ENCODE measurements around the gene TMEM229A.
"Not testable (repeated sequence)": the region's sequence is repeated elsewhere in the genome, so short reads cannot be mapped to it uniquely, and the experiment has no call there.

TMEM229A gene

DNA sequence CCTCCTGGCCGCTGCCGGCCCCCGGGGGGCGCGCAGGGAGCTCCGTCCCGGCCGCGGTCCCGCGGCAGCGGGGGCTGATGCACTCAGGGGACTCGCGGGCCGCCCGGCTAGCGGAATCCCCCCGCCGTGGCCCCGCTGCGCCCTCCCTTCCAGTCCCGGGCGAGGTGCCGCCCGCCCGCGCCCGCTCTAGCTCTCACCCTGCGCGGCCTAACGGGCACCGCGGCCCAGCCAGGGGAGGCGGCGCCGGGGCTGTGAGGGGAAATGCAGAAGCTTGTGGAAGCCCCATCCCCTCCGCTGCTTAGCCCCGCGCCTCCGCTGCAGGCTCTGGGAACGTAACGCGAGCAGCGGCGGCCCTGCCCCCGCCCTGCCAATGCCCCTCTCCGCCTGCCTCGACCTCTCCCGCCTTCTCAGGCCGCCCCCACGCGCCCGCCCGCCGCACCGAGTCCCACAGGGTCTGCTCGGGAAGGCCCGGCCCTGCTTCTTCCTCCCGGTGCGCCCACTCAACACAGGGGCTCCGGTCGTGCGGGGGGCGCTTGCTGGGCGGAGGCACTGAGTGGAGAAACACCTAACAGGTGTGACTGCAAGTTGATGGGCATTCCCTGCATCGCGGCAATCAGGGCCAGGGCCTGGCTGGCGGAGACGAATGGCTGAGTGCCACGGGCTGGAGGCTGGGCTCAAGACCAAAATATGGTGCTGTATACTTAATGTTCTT, 384 bp upstream of the TMEM229A start:
- no peak for DNase-seq (ENCODE audit: low spot score)

DNA sequence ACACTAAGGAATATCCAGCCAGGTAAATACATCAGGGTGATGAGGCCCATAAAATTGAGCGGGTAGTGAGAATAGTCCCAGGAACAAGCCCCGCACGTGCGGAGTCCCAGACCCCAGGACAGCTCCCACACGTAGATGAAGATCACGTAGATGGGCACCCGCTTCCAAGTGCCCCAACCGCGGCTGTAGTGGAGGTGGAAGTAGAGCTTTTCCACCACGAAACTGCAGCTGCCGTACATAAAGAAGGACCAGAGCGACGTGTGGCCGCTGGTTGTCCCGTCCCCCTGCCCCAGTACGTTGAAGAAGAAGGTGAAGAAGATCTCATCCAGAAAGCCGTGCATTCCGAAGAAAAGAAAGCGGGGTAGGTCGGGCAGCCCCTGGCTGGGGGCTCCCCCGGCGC, 948 bp downstream of the TMEM229A start:
- DNase-seq (ENCODE audit: low spot score) = no peak

DNA sequence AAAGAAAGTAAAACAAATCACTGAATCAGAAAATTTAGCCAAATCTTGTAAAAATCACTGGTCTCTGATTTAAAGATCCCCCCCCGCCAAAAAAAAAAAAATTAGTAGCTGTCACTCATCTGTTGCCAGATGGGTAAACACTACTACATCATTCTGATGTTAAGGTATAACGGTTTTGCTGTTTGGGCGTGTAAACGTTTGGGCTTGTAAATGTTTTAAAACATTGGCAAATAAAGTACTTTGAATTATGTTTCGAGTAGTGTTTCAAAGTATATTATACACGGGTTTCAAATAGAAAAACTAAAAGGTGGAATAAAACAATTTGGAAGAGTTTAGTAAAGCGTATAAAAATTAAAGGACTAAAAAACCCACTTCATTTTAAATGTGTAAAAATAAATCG, 1.5 kb downstream of the TMEM229A start:
- no peak for DNase-seq (ENCODE audit: low spot score)

DNA sequence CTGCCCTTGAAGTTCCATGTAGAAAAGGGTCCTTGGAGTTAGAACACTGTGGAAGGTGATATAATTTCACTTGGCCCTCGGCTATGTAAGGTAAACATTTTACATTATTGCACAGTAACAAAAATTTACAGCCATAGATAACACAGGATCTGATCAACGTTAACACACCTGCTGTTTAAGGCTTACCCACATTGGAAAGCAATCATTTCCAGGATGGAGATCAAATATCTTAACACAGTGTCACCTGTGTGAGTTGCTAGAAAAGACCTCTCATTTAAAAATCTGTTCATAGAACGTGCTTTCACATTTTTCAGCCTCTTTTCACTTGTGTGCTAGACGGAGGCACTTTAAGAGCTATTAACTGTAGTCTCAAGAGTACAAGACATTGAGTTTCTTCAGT, 1.9 kb downstream of the TMEM229A start:
- DNase-seq (ENCODE audit: low spot score) = no peak

DNA sequence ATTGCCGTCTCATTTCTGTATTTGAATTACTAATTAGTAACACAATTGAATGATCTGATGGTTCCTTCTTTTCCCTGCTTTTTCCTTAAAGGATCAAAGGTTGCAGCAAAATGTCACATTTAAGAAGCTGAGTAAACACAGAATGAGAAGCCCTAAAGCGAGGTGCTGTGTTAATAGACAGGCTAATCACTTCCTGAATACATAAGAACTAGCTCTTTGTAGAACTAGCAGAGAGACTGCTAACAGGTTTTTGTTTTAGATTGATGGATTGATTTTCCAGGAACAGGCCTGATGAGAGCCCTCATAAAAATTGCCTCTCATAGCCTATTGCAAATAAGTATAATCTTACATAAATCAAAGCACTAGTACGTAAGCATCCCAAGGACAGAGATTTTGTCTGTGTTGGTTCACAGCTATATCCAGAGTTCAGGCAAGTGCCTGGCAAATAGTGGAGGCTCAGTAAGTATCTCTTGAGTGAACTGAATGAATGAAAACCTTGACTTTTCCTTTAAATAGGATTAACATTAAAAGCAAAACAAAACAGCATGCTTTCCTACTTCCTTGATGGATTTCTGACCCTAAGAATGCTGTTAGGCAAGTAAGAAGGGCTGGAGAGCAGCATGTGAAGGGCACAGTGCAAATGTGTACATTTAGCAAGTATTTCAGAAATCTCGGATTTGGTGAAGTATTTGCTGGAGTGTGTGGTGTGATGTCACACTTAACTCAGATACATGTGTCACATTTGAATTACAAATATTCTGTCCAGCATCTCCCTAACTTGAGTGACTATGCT, 3.3 kb downstream of the TMEM229A start:
- no peak for DNase-seq (ENCODE audit: low spot score)

DNA sequence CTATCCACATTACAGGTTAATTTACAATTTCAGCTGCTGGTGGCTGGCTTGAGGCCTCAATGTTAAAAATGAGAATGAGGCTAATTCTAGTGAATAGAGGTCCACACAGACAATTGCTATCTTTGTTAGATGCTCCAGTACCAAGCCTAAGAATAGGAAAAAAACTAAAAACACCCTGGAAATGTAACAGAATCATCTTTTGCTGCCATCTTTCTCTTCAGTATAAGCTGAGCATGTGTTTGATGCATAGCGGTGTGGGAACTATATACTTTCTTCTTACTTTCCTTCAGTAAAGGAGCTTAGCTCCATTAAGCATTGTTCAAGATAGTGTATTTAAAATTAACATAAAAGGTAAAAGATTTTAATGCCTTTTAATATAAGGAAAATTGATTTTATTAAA, 5.6 kb downstream of the TMEM229A start:
- DNase-seq (ENCODE audit: low spot score) = no peak

DNA sequence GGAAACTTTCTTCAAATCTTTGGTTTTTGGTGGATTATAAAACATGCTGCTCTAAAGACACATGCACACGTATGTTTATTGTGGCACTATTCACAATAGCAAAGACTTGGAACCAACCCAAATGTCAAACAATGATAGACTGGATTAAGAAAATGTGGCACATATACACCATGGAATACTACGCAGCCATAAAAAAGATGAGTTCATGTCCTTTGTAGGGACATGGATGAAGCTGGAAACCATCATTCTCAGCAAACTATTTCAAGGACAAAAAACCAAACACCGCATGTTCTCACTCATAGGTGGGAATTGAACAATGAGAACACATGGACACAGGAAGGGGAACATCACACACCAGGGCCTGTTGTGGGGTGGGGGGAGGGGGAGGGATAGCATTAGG, 8.5 kb downstream of the TMEM229A start:
- not testable (repeated sequence) for DNase-seq (ENCODE audit: low spot score)

DNA sequence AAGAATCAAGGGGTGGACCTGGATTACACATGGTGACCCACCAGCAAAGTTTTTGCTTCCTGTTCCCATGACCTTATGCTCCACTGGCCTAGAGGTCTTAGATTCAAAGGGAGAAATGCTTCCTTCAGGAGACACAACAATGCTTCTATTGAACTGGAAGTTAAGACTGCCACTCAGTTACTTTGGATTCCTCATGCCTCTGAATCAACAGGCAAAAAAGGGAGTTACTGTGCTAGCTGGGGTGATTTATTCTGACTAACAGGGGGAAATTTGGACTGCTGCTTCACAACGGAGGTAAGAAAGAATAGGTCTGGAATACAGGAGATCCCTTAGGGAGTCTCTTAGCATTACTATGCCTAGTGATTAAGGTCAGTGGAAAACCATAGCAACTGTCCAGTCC, 10.3 kb downstream of the TMEM229A start:
- no peak for DNase-seq (ENCODE audit: low spot score)

DNA sequence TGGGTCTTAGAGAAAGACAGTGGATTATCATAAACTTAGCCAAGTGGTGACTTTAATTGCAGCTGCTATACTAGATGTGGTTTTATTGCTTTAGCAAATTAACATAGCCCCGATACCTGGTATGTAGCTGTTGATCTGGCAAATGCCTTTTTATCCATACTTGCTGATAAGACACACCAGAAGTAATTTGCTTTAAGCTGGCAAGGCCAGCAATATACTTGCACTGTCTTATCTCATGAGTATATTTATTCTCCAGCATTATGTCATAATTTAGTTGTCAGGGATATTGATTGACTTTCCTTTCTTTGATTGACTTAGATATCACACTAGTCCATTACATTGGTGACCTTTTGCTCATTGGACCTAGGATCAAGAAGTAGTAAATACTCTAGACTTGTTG, 12.8 kb downstream of the TMEM229A start:
- DNase-seq (ENCODE audit: low spot score) = no peak

DNA sequence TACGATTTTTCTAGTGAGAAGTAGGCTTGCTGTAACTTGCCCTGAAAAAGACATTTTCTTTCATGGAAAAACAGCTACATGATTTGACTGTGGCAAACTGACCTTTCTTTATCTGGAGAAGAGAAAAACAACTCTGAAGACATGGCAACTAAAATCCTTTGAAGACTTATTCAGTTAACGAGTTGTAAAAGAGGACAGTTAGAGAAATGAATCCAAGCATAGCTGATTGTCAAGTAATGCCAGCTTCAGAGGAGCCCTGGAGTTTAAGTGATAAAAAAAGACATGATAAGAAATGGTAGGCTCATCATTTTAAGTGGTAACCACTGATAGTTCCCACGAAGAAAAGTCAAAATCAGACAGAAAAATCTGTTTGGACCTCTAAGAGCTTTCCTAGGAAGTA, 19.6 kb downstream of the TMEM229A start:
- no peak for DNase-seq (ENCODE audit: low spot score)

DNA sequence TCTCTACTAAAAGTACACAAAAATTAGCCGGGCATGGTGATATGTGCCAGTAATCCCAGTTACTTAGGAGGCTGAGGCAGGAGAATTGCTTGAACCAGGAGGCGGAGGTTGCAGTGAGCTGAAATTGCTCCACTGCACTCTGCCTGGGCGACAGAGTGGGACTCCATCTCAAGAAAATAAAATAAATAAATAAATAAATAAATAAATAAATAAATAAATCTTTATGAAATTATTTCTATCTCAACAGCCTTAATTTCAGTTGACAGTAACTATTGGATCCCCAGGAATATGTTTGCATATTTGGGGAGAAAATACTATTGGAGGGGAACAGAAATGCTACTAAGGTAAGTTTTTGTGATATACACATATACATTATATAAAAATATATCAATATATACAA, 20.0 kb downstream of the TMEM229A start:
- no peak for DNase-seq (ENCODE audit: low spot score)

DNA sequence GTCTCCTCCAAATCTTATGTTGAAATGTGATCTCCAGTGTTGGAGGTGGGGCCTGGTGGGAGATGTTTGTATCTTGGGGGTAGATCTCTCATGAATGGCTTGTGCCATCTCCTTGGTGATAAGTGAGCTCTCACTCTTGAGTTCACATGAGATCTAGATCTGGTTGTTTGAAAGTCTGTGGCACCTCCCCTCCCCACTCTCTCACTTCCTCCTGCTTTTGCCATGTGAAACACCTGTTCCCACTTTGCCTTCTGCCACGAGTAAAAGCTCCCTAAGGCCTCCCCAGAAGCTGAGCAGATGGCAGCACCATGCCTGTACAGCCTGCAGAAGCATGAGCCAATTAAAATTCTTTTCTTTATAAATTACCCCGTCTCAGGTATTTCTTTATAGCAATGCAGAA, 23.5 kb downstream of the TMEM229A start:
- DNase-seq (ENCODE audit: low spot score) = no peak

DNA sequence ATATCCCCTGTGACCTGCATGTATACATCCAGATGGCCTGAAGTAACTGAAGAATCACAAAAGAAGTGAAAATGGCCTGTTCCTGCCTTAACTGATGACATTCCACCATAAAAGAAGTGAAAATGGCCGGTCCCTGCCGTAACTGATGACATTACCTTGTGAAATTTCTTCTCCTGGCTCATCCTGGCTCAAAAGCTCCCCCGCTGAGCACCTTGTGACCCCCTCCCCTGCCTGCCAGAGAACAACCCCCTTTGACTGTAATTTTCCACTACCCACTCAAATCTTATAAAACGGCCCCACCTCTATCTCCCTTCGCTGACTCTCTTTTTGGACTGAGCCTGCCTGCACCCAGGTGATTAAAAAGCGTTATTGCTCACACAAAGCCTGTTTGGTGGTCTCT, 24.6 kb downstream of the TMEM229A start:
- DNase-seq (ENCODE audit: low spot score) = not testable (repeated sequence)

DNA sequence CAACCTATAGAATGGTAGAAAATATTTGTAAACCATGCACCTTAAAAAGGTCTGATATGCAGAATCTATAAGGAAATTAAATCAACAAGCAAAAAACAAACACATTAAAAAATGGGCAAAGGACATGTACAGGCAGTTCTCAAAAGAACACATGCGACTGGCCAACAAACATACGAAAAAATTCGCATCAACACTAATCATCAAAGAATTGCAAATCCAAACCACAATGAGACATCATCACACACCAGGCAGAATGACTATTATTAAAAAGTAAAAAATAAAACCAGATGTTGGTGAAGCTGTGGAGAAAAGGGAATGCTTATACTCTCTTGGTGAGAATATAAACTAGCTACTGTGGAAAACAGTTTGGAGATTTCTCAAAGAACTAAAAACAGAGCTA, 33.2 kb downstream of the TMEM229A start:
- DNase-seq (ENCODE audit: low spot score) = no peak

DNA sequence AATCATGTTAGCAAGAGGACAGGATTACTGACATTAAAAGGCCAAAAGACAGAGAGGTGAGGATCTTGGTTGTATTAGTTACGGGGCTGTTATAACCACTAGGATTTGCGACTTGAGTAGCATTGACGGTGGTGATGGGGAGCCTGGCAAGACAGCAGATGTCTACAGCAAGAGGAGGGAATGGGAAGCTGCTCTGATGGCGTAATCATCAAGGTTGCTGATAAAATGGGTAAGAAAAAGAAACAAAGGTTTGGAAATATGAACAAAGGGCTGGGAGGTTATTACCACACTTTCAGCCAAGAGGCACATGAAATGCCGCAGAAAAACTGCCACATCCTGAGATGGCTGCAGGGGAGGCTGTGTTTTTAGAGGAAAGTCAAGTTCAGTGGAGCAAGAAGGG, 33.9 kb downstream of the TMEM229A start:
- DNase-seq (ENCODE audit: low spot score) = no peak

DNA sequence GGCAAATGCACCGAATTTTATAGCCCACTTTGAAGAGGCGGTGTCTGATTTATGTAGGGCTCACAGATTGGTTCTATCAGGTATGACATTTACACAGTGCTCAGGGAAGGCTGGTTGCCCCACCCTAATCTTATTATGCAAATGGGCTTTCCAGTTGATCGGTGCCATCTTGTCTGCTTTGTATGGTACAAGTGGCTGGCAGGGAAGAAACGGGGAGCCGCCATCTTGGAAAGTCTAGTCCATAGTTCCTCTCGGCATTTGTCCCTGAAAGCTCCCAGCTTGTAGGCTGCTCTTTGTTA, 36.6 kb downstream of the TMEM229A start:
- no peak for DNase-seq (ENCODE audit: low spot score)

DNA sequence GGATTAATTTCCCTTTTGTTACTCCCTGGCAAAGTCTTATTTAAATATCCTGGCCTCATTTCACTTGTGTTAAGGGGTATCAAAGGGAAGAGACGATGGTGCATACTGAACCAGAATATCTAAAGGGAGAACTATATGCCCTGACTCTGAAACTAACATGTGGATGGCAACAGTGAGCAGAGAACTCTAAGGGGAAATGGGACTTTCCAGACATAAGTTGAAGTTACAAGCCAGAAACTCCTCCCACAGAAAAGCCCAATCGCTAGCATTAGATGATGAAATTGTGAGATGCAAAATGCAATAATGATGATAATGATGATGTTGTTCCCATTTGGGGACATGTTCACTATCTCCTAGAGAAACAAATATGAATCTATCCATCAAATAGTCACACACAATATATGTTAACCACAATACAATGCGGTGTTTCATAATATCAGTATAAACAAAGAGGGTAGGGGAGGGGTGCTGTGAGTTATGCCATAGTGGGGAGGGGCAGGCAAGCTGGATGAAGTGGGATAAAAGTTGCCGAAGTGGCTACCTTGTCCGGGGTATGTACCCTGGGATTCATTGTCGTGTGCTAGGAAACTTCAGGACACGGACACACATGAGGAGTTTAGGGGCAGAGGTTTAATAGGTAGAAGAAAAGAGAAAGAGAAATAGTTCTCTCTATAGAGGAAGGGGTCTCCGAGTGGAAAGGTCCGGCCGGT, 37.1 kb downstream of the TMEM229A start:
- DNase-seq (ENCODE audit: low spot score) = no peak

DNA sequence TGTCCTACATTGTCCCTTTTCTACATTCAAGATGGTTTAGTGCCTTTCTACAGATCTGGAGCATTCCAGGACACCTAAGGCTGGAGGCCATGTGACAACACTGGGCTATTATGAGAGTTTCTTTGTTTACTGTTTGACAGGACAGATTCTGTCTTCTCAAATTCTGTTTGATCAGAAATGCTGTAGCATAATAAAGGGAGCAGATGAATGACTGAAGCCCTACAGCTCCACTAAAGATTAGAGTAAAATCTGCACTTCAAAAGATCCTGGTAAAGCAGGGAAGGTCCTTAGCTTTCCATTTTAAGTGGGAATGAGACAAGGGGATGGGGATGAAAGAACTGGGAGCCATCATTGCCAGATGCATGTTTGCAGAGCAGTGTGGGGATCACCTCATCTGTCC, 38.4 kb downstream of the TMEM229A start:
- no peak for DNase-seq (ENCODE audit: low spot score)

DNA sequence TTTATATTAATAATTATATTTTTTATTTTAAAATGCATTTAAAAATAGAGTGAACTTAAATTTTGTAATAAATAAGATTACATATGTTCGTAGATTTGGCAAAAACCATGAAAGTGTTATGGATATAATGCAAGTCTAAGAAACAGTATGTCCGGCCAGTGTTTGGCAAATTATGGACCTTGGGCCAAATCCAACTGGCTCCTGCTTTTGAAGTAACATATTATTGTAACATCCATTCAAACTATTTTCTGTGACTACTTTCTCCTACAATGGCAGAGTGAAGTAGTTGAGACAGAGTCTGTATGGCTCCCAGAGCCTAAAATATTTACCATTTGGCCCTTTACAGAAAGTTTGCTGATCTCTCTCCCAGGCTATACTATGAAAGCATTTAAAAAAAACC, 38.9 kb downstream of the TMEM229A start:
- DNase-seq (ENCODE audit: low spot score) = no peak

DNA sequence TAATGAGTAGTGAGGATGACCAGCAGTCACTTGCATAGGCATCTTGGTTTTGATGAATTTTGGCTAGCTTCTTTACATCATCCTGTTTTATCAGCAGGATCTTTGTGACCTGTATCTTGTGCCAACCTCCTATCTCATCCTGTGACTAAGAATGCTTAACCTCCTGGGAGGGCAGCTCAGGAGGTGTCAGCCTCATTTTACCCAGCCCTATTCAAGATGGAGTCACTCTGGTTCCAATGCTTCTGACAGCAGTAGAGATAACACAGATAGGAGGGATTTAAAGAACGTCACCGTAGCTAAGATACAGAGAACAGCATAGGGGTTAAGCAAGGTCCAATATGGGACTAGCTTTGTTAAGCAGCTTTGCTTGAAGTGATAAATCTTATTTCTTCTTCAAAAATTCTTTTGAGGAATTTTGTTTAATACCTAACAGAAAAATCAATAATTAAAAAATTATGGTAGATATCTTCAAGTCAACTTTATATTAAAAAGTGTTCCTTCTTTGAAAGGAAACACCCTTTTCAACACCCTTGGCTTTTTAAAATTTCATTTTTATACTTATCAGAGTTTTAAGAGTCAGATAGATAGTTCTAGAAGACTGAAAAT, 39.9 kb downstream of the TMEM229A start:
- no peak for DNase-seq (ENCODE audit: low spot score)

DNA sequence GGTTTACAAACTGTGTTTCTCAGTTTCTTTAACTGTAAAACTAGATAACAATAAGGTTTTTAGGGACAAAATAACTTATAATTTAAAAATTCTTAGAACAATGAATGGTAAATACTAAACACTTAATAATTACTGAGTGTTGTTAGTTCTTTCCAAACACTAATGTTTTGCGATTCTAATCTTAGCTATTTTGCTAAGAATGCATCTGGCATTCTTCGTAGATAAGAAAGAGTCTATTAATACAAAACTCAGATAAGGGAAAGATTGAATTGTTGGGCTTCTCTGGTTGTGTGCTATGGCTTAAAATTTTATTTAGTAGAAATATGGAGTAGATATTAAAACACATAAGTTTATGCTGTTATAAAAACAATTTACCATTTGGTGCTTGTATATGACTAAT, 45.4 kb downstream of the TMEM229A start:
- no peak for DNase-seq (ENCODE audit: low spot score)
